ENCODE measurements around the gene SLC39A10.
"Not testable (repeated sequence)": the region's sequence is repeated elsewhere in the genome, so short reads cannot be mapped to it uniquely, and the experiment has no call there.

The SLC39A10 gene

GRCh38 chr2:195645413-195645812 is 11.6 kb upstream of the SLC39A10 start:
- ATAC-seq (no peak), DNase-seq (no peak)

DNA sequence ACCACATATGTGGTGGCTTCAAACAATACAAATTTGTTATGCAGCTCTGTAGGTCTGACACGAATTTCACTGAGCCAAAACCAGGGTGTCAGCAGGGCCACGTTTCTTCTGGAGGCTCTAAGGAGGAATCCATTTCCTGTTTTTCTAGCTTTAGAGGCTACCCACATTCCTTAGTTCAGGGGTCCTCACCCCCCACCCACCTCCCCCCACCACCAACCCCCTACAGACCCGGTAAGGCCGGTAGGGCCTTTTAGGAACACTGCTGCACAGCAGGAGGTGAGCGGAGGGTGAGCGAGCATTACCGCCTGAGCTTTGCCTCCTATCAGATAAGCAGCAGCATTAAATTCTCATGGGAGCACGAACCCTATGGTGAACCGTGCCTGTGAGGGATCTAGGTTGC is 10.6 kb upstream of the SLC39A10 start:
- no peak for DNase-seq
- ATAC-seq = no peak

DNA sequence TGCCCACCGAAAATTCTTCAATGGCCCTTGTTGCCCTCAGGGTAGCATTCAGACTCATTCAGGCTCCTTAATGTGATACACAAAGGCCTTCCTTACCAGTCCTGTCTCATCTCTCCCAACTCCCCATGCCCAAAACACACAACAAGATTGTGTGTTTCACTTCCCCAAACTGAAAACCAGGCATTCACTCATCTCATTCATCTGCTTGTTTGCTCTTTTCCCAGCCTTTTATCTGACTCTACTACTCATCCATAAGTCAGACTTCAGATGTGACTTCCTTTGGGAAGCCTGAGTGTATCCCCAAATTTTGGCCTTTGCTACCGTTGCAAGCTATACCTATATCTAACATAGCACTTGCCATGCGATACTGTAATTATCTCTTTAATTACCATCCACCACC is 9.7 kb upstream of the SLC39A10 start:
- ATAC-seq (no peak), DNase-seq (no peak)

DNA sequence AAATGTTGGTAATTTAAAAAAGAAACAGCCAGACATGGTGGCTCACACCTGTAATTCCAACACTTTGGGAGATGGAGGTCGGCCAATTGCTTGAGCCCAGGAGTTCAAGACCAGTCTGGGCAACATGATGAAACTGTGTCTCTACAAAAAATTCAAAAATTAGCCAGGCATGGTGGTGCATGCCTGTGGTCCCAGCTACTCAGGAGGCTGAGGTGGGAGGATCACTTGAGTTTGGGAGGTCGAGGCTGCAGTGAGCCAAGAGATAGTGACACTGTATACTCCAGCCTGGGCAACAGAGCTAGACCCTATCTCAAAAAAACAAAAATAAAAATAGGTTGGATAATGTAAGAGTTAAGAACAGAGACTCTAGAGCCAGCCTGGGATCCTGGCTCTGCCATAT is 8.7 kb upstream of the SLC39A10 start:
- not testable (repeated sequence) for DNase-seq
- ATAC-seq = peak; percentile 9

GRCh38 chr2:195648787-195649186 is 8.2 kb upstream of the SLC39A10 start:
- ATAC-seq (peak; percentile 51), DNase-seq (no peak)

DNA sequence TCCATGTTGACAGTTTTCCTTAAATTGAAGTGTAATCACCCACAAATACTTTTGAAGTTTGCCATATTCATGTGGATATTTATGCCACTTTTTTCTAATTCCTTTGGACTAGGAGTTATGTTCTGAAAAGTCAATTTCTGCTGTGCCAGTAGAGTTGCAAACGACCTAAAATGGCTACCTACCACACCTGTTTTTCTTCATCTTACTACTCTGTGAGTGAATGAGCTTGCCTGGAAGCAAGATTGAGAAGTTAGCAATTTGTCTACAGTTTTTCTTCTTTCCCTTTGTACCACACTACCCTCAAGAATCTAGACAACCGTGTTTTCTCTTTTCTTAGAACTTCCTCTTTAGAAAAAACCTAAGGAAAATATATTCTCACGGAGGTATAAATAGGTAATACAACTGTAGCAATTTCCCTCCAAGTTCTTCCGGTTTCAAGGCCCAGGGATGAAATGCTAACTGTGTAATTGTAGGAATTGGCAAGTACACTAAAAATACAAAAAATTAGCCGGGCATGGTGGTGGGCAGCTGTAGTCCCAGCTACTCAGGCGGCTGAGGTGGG is 7.3 kb upstream of the SLC39A10 start:
- no peak for ATAC-seq

DNA sequence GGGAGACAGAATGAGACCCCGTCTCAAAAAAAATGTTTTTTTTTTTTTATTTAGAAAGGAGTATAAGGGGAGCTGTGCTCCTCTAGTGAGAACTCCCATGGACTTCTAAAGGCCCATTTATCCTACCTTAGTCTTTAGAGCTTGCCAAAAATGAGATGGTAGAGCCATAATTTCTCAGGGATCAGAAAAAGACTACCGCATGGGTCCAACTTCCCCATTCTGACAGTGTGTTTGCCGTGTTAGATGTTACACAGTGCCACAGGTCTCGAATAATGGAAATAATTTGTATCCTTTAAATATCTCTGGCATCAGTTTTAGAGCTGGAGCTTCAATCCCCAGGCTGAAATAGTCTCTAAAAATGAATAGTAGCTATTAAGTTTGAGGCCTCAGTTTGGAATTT is 6.0 kb upstream of the SLC39A10 start:
- ATAC-seq = no peak
- DNase-seq = no peak

More for the DNA sequence above, 7.3 kb upstream of the SLC39A10 start:
- no peak for DNase-seq

- DNase-seq (no peak), ATAC-seq (no peak)
Observed at GRCh38 chr2:195652911-195653310, 4.1 kb upstream of the SLC39A10 start.

- ATAC-seq (peak; percentile 56), DNase-seq (no peak)
Observed at GRCh38 chr2:195656161-195656858, 716 bp upstream of the SLC39A10 start.

GRCh38 chr2:195657634-195658540 is 861 bp downstream of the SLC39A10 start:
- ATAC-seq (peak; percentile 38), DNase-seq (peak; percentile 75)

- ATAC-seq (no peak), DNase-seq (no peak)
Observed at GRCh38 chr2:195658541-195658890, 1.5 kb downstream of the SLC39A10 start.

DNA sequence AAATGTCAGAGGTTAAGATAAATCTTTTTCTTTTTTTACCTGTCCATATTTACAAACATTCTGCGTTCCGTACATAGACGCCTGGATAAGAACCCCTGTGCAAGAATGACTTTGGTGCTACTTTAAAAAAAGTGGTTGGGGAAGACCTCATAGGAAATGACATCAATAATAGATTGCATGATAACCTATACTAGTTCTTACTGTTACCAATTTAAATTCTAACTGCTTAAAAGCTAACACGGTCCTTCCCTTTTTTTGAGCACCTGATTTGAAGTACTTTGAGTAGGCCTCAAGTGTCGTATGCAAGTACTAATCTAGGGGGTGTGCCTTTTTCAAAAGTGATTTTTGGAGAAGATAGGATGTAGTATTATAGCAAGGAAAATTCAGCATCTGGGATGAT is 2.1 kb downstream of the SLC39A10 start:
- DNase-seq (no peak), ATAC-seq (no peak)

GRCh38 chr2:195659982-195660890 is 3.2 kb downstream of the SLC39A10 start:
- ATAC-seq = peak; percentile 21
- DNase-seq = peak; percentile 81

- no peak for DNase-seq
- ATAC-seq = no peak
Observed at GRCh38 chr2:195662138-195662537, 5.1 kb downstream of the SLC39A10 start.

GRCh38 chr2:195663007-195663406 is 6.0 kb downstream of the SLC39A10 start:
- DNase-seq (no peak), ATAC-seq (no peak)

DNA sequence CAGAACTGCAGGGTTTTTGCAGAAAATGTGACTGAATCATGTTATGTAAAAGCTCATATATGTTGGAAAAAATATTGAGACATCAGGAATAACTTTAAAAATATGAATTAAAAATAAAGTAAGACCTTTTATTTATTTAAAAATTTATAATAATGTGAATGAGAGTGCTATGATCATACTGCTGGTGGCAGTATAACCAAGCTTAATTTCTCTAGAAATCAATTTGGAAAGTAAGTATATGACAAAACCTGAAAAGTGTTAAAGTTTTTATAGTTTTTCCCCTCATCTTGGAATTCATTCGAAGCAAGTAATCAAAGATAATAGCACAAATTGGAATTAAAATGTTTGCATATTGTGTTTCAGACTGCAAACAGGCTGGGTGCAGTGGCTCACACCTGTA is 7.5 kb downstream of the SLC39A10 start:
- no peak for ATAC-seq
- no peak for DNase-seq

- not testable (repeated sequence) for ATAC-seq, DNase-seq
Observed at GRCh38 chr2:195665153-195665552, 8.1 kb downstream of the SLC39A10 start.

DNA sequence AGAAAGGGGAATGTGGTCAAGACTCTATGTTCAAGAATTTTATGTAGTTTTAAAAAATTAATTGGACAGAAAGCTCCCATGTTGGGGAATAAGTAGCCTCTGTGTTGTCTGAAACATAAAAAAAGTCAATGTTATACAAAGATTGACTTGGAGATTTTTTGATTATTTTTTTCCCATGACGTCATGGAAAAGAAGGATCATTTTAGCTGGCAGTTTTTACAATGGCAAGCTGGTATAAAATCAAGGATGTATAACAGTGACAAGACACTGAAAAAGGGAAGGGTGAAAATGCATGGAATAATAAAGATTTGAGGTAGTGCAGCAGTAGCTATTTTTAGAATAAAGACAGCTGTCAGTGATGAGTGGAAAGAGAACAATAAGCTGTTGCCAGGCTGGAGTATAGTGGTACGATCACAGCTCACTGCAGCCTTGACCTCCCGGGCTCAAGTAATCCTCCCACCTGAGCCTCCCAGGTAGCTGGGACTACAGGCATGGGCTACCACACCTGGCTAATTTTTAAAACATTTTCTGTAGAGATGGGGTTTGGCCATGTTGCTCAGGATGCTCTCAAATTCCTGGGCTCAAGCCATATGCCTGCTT is 9.2 kb downstream of the SLC39A10 start:
- ATAC-seq (no peak), DNase-seq (no peak)

GRCh38 chr2:195667974-195668373 is 10.9 kb downstream of the SLC39A10 start:
- DNase-seq (no peak), ATAC-seq (no peak)

DNA sequence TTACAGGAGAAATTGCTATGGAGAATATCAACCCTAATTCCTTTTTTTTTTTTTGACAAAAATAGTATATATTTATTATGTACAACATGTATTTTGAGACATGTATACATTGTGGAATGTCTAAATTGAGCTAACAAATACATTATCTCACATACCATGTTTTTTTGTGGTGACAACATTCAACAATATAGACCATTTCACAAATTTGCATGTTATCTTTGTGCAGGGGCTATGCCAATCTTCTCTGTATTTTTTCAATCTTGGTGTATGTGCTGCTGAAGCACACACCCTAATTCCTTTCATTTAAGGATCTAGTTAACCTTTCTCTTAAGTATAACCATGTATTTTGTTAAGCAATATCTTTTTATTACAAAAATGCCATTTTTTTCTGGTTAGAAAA is 13.2 kb downstream of the SLC39A10 start:
- DNase-seq = no peak
- ATAC-seq = no peak

DNA sequence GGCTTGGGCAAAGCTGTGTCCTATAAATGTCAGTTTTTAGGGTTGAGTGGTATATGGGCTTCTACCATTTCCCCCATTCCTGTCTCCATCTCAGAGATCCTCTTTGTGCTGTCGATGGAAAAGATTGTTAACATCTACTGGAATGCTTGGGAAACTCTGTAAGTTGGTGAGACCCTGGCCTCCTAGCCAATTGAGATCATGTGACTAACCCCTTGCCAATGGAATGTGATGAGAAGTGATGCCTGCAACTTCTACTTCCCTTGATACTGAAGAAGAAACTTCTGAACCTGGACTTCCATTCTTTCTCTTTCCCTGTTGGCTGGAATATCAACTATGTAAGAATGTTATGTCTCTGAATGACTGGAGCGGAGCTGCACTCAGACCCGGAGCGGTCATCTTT is 14.5 kb downstream of the SLC39A10 start:
- DNase-seq (no peak), ATAC-seq (no peak)

GRCh38 chr2:195672674-195673073 is 15.6 kb downstream of the SLC39A10 start:
- ATAC-seq = no peak
- DNase-seq = no peak

Data from stimulated activated naive CD8-positive, alpha-beta T cell treated with anti-CD3 and anti-CD28 coated beads, Interleukin-15, Interleukin-2, amounts not matched to agents 100 U/mL and 50 U/mL, for 24 hours (primary cell).